ENCODE data around the gene ENAH.
A peak's percentile ranks its signal among the peaks of the same experiment; 100 is the strongest.

Gene ENAH

GRCh38 chr1:225555821-225556220 lies 97.1 kb downstream of the ENAH start:
- Histone ChIP-seq H3K27me3 (replicated peaks) (no peaks in the 10 kb centered on the region), H3K27ac (no peak overlapping the region), H3K36me3 (replicated peaks) (peaks cover 5% of the 10 kb centered on the region), H3K4me3 (ENCODE audit: low read depth, low read length) (no peak overlapping the region)
- no peak for DNase-seq
- no peak for TF ChIP-seq CTCF (IDR thresholded peaks at IDR 0.05; ENCODE audit: low read depth, low read length, missing control alignments)
- in situ Hi-C loops (cut with HindIII; ENCODE audit: low pct_ligation_motif_present, low sequenced_read_pairs): loop anchor here (25.0 kb wide), 1 partner anchor 206 kb away; no protein-coding TSS in a partner anchor

GRCh38 chr1:225554216-225554812 lies 98.6 kb downstream of the ENAH start:
- no peak overlapping the region for H3K27ac ChIP-seq
- no peak for DNase-seq
- in situ Hi-C loops (cut with HindIII; ENCODE audit: low pct_ligation_motif_present, low sequenced_read_pairs): loop anchor here (25.0 kb wide), 1 partner anchor 208 kb away; no protein-coding TSS in a partner anchor
- TF ChIP-seq CTCF (IDR thresholded peaks at IDR 0.05; ENCODE audit: low read depth, low read length, missing control alignments): peak; percentile 50
- H3K4me3 ChIP-seq (ENCODE audit: low read depth, low read length): no peak overlapping the region
- H3K27me3 ChIP-seq (replicated peaks): no peaks in the 10 kb centered on the region
- H3K36me3 ChIP-seq (replicated peaks): peaks cover 5% of the 10 kb centered on the region

- no peak for TF ChIP-seq CTCF (IDR thresholded peaks at IDR 0.05; ENCODE audit: low read depth, low read length, missing control alignments)
- Histone ChIP-seq H3K27me3 (replicated peaks) (no peaks in the 10 kb centered on the region), H3K4me3 (ENCODE audit: low read depth, low read length) (no peak overlapping the region), H3K27ac (no peak overlapping the region), H3K36me3 (replicated peaks) (no peaks in the 10 kb centered on the region)
- no peak for DNase-seq
- in situ Hi-C loops (cut with HindIII; ENCODE audit: low pct_ligation_motif_present, low sequenced_read_pairs): loop anchor here (25.0 kb wide), 1 partner anchor 212 kb away; no protein-coding TSS in a partner anchor
Measured at GRCh38 chr1:225549821-225550220, 103.1 kb downstream of the ENAH start.

GRCh38 chr1:225548140-225548857 lies 104.6 kb downstream of the ENAH start:
- H3K36me3 ChIP-seq (replicated peaks): no peaks in the 10 kb centered on the region
- in situ Hi-C loops (cut with HindIII; ENCODE audit: low pct_ligation_motif_present, low sequenced_read_pairs): no loop called here
- TF ChIP-seq CTCF (IDR thresholded peaks at IDR 0.05; ENCODE audit: low read depth, low read length, missing control alignments): no peak
- H3K4me3 ChIP-seq (ENCODE audit: low read depth, low read length): no peak overlapping the region
- no peaks in the 10 kb centered on the region for H3K27me3 ChIP-seq (replicated peaks)
- DNase-seq: no peak
- H3K27ac ChIP-seq: no peak overlapping the region

- H3K27me3 ChIP-seq (replicated peaks): no peaks in the 10 kb centered on the region
- no peak overlapping the region for H3K27ac ChIP-seq
- no peak for TF ChIP-seq CTCF (IDR thresholded peaks at IDR 0.05; ENCODE audit: low read depth, low read length, missing control alignments)
- H3K4me3 ChIP-seq (ENCODE audit: low read depth, low read length): no peak overlapping the region
- in situ Hi-C loops (cut with HindIII; ENCODE audit: low pct_ligation_motif_present, low sequenced_read_pairs): no loop called here
- H3K36me3 ChIP-seq (replicated peaks): no peaks in the 10 kb centered on the region
- DNase-seq: no peak
Measured at GRCh38 chr1:225545649-225546048, 107.3 kb downstream of the ENAH start.

Measured in brain microvascular endothelial cell (primary cell).